DND-41 (cell line): ENCODE results near the gene EVI5L.

Experiments used
- EZH2 ChIP-seq: IDR thresholded peaks from 3 replicates; pipeline ENCODE4 v1.6.1; 2012; ENCODE audit warnings: borderline replicate concordance, low read depth, mild to moderate bottlenecking, moderate library complexity, low read length, inconsistent platforms; ENCODE audit not compliant: severe bottlenecking
- TF ChIP-seq, protein P1 (sequence below): IDR thresholded peaks from 2 replicates; pipeline ENCODE4 v1.5.1; 2012; ENCODE audit warnings: borderline replicate concordance, low read length, moderate library complexity, mild to moderate bottlenecking; ENCODE audit not compliant: poor library complexity, severe bottlenecking; ENCODE audit errors: extremely low read depth

DNA sequence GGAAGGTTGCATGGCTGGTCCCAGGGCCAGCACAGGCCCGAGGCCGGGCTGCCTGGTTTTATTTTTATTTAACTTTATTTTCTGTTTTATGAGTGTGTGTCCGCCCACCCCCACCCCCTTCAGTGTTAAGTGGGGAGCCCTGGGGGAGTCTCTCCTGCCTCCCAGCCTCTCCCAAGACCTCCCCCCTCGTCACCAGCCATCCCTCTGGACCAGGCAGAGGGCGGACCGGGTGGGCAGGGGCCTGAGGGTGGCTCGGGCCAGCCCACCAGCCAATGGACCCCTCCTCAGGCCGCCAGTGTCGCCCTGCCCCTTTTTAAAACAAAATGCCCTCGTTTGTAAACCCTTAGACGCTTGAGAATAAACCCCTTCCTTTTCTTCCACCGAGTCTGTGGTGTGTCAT, 84.1 kb downstream of the EVI5L start:
- TF ChIP-seq, protein P1, sequence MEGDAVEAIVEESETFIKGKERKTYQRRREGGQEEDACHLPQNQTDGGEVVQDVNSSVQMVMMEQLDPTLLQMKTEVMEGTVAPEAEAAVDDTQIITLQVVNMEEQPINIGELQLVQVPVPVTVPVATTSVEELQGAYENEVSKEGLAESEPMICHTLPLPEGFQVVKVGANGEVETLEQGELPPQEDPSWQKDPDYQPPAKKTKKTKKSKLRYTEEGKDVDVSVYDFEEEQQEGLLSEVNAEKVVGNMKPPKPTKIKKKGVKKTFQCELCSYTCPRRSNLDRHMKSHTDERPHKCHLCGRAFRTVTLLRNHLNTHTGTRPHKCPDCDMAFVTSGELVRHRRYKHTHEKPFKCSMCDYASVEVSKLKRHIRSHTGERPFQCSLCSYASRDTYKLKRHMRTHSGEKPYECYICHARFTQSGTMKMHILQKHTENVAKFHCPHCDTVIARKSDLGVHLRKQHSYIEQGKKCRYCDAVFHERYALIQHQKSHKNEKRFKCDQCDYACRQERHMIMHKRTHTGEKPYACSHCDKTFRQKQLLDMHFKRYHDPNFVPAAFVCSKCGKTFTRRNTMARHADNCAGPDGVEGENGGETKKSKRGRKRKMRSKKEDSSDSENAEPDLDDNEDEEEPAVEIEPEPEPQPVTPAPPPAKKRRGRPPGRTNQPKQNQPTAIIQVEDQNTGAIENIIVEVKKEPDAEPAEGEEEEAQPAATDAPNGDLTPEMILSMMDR: no peak
- no peak for TF ChIP-seq EZH2
